HUES48 (cell line): Measurements from ENCODE around the gene WDR90.
A peak's percentile ranks its signal among the peaks of the same experiment; 100 is the strongest.

Experiments
- H3K27ac ChIP-seq: one replicate; pipeline ENCODE4 v1.7.0; 2013; ENCODE audit warnings: low read depth, low read length, inconsistent platforms
- H3K27me3 ChIP-seq: 2 replicates; pipeline ENCODE4 v1.6.1; 2013; ENCODE audit warnings: mild to moderate bottlenecking, low read length; ENCODE audit not compliant: control insufficient read depth, insufficient read depth
- H3K36me3 ChIP-seq: 2 replicates; pipeline ENCODE4 v1.6.1; 2013; ENCODE audit warnings: low read length; ENCODE audit not compliant: control insufficient read depth, insufficient read depth
- H3K4me1 ChIP-seq: 2 replicates; pipeline ENCODE4 v1.6.1; 2013; ENCODE audit warnings: mild to moderate bottlenecking, low read length; ENCODE audit not compliant: control insufficient read depth, insufficient read depth
- H3K4me3 ChIP-seq: 2 replicates; pipeline ENCODE4 v1.5.1; 2013; ENCODE audit warnings: mild to moderate bottlenecking, low read depth, low read length
- H3K9ac ChIP-seq: 2 replicates; pipeline ENCODE4 v1.6.1; 2013; ENCODE audit warnings: mild to moderate bottlenecking, low read depth, low read length, moderate library complexity
- H3K9me3 ChIP-seq: 2 replicates; pipeline ENCODE4 v1.6.1; 2013; ENCODE audit warnings: low read length; ENCODE audit not compliant: control insufficient read depth, insufficient read depth

Gene WDR90

DNA sequence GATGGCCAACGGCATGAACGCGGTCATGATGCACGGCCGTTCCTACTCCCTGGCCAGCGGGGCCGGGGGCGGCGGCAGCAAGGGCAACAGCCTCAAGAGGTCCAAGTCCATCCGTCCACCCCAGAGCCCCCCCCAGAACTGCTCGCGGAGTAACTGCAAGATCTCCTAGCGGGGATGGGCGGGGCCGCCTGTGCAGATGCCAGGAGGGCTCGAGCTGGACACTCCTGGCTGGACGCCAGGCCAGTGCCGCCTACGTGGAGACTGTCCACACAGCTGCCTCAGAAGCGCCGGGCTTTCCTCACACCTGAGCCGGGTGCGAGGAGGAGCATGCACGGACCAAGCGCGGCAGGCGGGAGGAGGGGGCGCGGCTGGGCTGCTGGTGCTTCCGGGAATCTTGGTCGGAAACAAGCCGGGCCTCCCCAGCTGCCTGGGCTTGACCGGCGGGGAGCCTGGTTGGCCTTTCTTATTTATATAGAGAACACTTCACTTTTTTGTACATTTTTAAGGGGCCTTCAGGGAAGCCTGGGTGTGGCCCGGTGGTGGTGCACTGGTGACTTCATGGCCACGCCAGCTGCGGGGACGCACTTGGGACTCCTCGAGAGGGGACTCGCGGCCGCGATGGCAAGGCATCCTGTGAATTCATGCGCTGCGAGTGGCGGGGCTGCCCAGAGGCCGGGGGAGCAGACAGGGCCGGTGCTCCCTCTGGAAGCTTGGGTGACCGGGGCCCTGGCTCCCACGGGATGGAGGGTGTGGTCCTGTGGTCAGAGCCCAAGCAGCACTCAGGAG lies 21.5 kb upstream of the WDR90 start:
- Histone ChIP-seq H3K4me1 (peaks cover 22% of the 10 kb centered on the region), H3K9me3 (no peaks in the 10 kb centered on the region), H3K9ac (no peak overlapping the region), H3K27me3 (no peaks in the 10 kb centered on the region), H3K27ac (no peak overlapping the region), H3K36me3 (peaks cover 12% of the 10 kb centered on the region; the same call in 1 of the 2 replicates), H3K4me3 (no peak overlapping the region)

DNA sequence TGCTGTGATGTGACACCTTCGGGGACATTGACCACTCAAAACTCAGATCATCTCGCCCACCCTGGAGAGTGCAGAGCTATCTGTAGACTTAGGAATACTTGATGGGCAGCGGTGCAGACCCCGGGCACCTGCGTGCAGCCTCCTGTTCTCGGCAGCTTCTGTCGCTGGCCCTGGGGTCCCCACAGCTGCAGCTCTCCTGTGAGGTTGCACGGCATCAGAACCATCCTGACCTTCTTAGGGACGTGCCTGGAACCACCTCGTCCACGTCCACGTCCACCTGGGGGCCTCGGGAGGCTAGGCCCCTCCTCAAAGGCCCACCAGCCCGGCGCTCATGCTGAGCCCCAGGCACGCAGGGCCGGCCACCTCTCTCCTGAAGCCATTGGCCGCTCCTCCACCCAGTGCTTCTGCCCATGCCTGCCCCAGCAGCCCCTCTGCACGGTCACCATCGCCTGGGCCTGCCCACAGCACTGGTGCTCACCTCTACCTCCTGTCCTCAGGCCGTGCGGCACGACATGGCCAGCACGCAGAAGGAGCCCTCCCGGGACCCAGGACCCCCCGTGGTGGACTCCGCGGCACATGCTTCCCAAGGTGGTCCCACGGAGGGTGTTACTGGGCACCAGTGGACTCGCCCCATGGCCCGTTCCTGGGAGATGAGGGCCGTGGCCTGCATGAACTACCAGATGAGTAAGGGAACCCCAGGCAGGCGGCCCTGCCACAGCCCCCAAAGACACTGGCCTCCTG lies 20.7 kb upstream of the WDR90 start:
- Histone ChIP-seq H3K27me3 (no peaks in the 10 kb centered on the region), H3K27ac (no peak overlapping the region), H3K4me1 (peaks cover 22% of the 10 kb centered on the region), H3K9me3 (no peaks in the 10 kb centered on the region), H3K9ac (no peak overlapping the region), H3K36me3 (peaks cover 18% of the 10 kb centered on the region), H3K4me3 (no peak overlapping the region)

DNA sequence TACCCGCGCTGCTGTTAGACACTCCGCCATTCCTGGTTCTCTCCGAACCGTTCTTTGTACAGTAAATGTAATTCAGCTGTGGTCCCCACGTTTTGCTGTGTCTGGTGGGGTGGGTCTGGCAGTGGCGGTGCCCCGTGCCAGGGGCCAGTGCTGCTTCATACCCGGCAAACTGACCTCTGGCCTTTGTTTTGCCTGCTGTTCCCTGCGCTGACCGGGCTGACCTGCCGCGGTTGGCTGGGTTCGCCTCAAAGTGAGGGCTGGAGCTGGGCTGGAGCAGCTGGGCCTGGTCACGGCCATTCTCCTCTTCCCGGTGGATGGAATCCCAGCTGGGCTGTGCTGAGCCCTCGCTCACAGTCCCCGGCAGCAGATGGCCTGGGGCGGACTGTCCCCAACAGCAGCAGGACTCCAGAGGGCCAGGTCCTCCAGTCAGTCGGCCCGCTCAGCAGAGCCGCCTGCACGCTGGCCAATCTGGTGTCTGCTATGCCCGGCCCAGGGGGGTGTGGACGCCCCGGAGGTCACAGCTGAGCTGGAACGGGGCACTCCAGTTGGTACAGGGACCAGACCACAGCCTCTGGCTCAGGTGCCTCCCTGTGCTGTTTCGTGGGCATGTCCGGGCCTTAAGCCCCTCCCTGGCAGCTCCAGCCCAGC lies 19.9 kb upstream of the WDR90 start:
- peaks cover 26% of the 10 kb centered on the region for H3K36me3 ChIP-seq
- H3K9me3 ChIP-seq = no peaks in the 10 kb centered on the region
- no peaks in the 10 kb centered on the region for H3K27me3 ChIP-seq
- H3K4me1 ChIP-seq = peaks cover 22% of the 10 kb centered on the region
- peak overlapping the region; percentile 83 for H3K27ac ChIP-seq
- no peak overlapping the region for H3K4me3 ChIP-seq
- H3K9ac ChIP-seq = no peak overlapping the region

DNA sequence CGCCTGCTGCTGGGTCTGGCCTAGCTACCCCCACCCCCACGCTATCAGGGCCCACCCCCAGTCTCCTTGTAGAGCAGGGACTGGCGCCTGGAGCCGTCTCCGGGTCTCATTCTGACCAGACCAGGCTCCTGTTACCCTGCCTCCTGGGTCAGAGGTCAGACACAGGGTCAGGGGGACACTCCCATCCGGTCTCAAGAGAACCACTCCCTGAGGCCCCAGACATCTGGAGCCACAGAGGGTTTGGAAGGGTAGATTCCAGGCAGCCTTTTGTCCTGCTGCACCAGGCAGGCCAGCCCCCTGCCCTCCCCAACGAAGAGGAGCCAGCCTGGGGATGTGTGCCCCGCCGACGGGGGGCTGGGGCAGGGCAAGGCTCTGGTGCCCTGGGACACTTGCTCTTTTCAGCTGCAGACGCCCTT lies 19.3 kb upstream of the WDR90 start:
- Histone ChIP-seq H3K4me3 (no peak overlapping the region; the same call in 1 of the 2 replicates), H3K27me3 (no peaks in the 10 kb centered on the region), H3K9me3 (no peaks in the 10 kb centered on the region), H3K27ac (peak overlapping the region; percentile 83), H3K36me3 (peaks cover 29% of the 10 kb centered on the region), H3K4me1 (peaks cover 22% of the 10 kb centered on the region), H3K9ac (0 out of 2 replicates have a peak overlapping the region, but pooled peaks have one; percentile 30)

DNA sequence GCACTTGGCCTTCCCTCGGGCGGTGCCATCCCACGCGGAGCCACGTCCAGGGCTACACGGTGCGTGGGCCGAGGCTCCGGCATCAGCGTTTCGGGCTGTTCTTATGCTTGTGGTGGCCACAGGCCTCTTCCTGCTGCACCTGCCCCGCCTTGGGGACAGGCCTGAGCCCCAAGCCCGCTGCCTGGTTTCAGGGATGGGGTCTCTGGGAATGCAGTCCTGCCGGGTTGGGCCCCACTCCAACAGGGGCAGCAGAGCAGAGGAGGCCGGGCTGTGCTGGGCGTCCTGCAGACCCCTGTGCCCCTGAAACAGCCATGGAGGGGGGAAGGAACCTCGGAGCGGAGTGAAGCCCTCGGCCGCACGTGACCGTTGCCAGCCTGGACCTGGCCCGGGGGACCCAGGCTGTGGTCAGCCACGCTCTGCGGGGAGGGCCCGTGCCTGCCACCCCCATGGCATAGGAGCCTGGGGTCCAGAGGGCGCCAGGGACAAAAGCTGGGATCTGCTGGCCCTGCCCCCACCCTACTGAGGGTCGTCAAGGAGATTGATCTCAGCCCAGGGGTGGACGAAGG lies 18.8 kb upstream of the WDR90 start:
- H3K36me3 ChIP-seq = peaks cover 29% of the 10 kb centered on the region
- H3K4me1 ChIP-seq = peaks cover 22% of the 10 kb centered on the region
- H3K9me3 ChIP-seq = no peaks in the 10 kb centered on the region
- H3K4me3 ChIP-seq = peak overlapping the region; percentile 60; the same call in 1 of the 2 replicates
- peak overlapping the region; percentile 83 for H3K27ac ChIP-seq
- no peaks in the 10 kb centered on the region for H3K27me3 ChIP-seq
- 0 out of 2 replicates have a peak overlapping the region, but pooled peaks have one; percentile 30 for H3K9ac ChIP-seq

DNA sequence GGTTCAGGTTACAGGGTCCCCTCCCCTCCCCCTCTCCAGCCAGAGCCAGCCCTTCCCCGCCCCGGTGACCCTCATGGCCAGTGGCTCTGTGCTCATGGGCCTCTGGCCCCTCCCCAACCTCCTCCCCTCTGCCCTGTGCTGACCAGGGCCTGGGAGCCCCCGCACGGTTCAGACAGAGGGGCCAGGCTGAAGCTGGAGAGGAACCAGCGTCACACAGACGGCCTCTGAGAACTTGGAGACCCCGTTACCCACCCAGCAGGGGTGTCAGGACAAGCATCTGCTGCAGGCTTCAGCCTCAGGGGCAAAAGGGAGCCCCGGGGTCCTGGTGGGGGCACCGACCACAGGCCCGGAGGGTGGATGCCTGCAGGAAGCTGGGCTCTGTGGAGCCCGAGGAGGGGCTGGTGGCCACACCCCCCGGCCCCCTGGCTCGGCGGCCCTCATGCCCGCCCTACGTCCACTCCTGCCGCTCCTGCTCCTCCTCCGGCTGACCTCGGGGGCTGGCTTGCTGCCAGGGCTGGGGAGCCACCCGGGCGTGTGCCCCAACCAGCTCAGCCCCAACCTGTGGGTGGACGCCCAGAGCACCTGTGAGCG lies 18.3 kb upstream of the WDR90 start, which contains the start of gene WFIKKN1:
TSS of gene WFIKKN1 (plus strand) at position 171 of the 591 bp plus-strand sequence. CDS start at position 440, 269 bp downstream.
- Histone ChIP-seq H3K36me3 (peaks cover 27% of the 10 kb centered on the region), H3K9ac (0 out of 2 replicates have a peak within 1 kb of the TSS, but pooled peaks have one; percentile 30), H3K27ac (peak within 1 kb of the TSS; percentile 83), H3K9me3 (no peaks in the 10 kb centered on the region), H3K27me3 (no peaks in the 10 kb centered on the region), H3K4me1 (peaks cover 22% of the 10 kb centered on the region), H3K4me3 (peak within 1 kb of the TSS; percentile 60; the same call in 1 of the 2 replicates)

DNA sequence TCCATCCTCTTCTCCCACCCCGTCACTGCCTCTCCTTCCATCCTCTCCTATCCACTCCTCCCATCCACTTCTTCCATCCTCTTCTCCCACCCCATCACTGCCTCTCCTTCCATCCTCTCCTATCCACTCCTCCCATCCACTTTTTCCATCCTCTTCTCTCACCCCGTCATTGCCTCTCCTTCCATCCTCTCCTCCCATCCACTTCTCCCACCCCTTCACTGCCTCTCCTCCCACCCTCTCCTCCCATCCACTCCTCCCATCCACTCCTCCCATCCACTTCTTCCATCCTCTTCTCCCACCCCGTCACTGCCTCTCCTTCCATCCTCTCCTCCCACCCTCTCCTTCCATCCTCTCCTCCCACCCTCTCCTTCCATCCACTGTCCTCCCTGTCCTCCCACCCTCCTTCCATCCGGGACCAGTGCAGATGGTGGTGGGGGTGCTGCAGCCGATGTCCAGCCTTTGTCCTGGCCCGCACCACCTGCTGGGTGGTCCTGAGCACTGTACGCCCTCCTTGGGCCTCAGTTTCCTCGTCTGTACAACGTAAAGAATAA lies 17.3 kb upstream of the WDR90 start:
- Histone ChIP-seq H3K4me3 (no peak overlapping the region), H3K4me1 (peaks cover 22% of the 10 kb centered on the region), H3K36me3 (peaks cover 22% of the 10 kb centered on the region)

DNA sequence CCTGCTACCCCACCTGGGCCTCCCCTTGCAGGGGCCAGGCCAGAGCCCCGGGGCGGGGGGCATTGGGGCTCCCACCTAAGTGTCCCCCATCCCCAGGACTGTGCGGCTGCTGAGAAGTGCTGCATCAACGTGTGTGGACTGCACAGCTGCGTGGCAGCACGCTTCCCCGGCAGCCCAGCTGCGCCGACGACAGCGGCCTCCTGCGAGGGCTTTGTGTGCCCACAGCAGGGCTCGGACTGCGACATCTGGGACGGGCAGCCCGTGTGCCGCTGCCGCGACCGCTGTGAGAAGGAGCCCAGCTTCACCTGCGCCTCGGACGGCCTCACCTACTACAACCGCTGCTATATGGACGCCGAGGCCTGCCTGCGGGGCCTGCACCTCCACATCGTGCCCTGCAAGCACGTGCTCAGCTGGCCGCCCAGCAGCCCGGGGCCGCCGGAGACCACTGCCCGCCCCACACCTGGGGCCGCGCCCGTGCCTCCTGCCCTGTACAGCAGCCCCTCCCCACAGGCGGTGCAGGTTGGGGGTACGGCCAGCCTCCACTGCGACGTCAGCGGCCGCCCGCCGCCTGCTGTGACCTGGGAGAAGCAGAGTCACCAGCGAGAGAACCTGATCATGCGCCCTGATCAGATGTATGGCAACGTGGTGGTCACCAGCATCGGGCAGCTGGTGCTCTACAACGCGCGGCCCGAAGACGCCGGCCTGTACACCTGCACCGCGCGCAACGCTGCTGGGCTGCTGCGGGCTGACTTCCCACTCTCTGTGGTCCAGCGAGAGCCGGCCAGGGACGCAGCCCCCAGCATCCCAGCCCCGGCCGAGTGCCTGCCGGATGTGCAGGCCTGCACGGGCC lies 16.5 kb upstream of the WDR90 start:
- Histone ChIP-seq H3K27me3 (no peaks in the 10 kb centered on the region), H3K9ac (no peak overlapping the region), H3K9me3 (no peaks in the 10 kb centered on the region), H3K4me1 (peaks cover 28% of the 10 kb centered on the region), H3K27ac (no peak overlapping the region), H3K36me3 (peaks cover 17% of the 10 kb centered on the region), H3K4me3 (no peak overlapping the region)

More for the DNA sequence above, 17.3 kb upstream of the WDR90 start:
- no peak overlapping the region for H3K9ac ChIP-seq
- no peak overlapping the region for H3K27ac ChIP-seq
- H3K9me3 ChIP-seq = no peaks in the 10 kb centered on the region
- no peaks in the 10 kb centered on the region for H3K27me3 ChIP-seq

DNA sequence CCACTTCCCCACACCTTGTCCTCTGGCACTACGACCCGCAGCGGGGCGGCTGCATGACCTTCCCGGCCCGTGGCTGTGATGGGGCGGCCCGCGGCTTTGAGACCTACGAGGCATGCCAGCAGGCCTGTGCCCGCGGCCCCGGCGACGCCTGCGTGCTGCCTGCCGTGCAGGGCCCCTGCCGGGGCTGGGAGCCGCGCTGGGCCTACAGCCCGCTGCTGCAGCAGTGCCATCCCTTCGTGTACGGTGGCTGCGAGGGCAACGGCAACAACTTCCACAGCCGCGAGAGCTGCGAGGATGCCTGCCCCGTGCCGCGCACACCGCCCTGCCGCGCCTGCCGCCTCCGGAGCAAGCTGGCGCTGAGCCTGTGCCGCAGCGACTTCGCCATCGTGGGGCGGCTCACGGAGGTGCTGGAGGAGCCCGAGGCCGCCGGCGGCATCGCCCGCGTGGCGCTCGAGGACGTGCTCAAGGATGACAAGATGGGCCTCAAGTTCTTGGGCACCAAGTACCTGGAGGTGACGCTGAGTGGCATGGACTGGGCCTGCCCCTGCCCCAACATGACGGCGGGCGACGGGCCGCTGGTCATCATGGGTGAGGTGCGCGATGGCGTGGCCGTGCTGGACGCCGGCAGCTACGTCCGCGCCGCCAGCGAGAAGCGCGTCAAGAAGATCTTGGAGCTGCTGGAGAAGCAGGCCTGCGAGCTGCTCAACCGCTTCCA lies 15.7 kb upstream of the WDR90 start:
- Histone ChIP-seq H3K36me3 (peaks cover 17% of the 10 kb centered on the region), H3K9me3 (no peaks in the 10 kb centered on the region), H3K4me1 (peaks cover 34% of the 10 kb centered on the region), H3K27me3 (no peaks in the 10 kb centered on the region), H3K4me3 (no peak overlapping the region), H3K27ac (no peak overlapping the region), H3K9ac (no peak overlapping the region)
